Activated CD4-positive, alpha-beta memory T cell treated with anti-CD3 and anti-CD28 coated beads for 36 hours (primary cell): ENCODE results near the gene GON4L. TPM values are rescaled to one million over a fixed set of nuclear protein-coding genes. Genes with fewer than 3 reads are reported as not detected.
A peak's percentile ranks its signal among the peaks of the same experiment; 100 is the strongest.
"Not testable (repeated sequence)": the region's sequence is repeated elsewhere in the genome, so short reads cannot be mapped to it uniquely, and the experiment has no call there.

Source experiments
- CTCF ChIA-PET: fragments of 350-600 bp; sonication (Branson Sonifier 250); formaldehyde crosslinking; loops from one replicate; lab custom pipeline; 2021; ENCODE audit warnings: antibody characterized with exemption, inconsistent platforms; lab: Charles Lee
- POLR2A ChIA-PET: fragments of 350-600 bp; sonication (Branson Sonifier 250); formaldehyde crosslinking; loops from one replicate; lab custom pipeline; 2021; ENCODE audit warnings: antibody characterized with exemption; lab: Charles Lee
- DNase-seq: peaks from one replicate; pipeline ENCODE4 v3.0.0-alpha.2; 2020
- H3K27ac Mint-ChIP-seq: one replicate; pipeline ENCODE4 v1.8.0; 2021; ENCODE audit warnings: mixed read lengths
- H3K27me3 Mint-ChIP-seq: one replicate; pipeline ENCODE4 v1.8.0; 2021; ENCODE audit warnings: mixed read lengths
- H3K36me3 Mint-ChIP-seq: one replicate; pipeline ENCODE4 v1.8.0; 2021; ENCODE audit warnings: mixed read lengths
- H3K4me1 Mint-ChIP-seq: one replicate; pipeline ENCODE4 v1.8.0; 2021; ENCODE audit warnings: low read depth, mixed read lengths
- H3K4me3 Mint-ChIP-seq: one replicate; pipeline ENCODE4 v1.8.0; 2021; ENCODE audit warnings: mild to moderate bottlenecking, mixed read lengths
- H3K9me3 Mint-ChIP-seq: one replicate; pipeline ENCODE4 v1.8.0; 2021; ENCODE audit warnings: mixed read lengths
- intact Hi-C: fragments of 100-400 bp; cut with micrococcal nuclease; formaldehyde crosslinking; loops from one replicate; pipeline ENCODE4 v1.15.1; 2023
- total RNA-seq, 2 experiments: library from RNA; stranded (reverse); gene quantifications; one replicate each; pipeline ENCODE4 v1.2.3, GENCODE V29; 2021

Gene GON4L
- total RNA-seq, 2 experiments from 2014 or later = 48.0 to 51.2 TPM

DNA sequence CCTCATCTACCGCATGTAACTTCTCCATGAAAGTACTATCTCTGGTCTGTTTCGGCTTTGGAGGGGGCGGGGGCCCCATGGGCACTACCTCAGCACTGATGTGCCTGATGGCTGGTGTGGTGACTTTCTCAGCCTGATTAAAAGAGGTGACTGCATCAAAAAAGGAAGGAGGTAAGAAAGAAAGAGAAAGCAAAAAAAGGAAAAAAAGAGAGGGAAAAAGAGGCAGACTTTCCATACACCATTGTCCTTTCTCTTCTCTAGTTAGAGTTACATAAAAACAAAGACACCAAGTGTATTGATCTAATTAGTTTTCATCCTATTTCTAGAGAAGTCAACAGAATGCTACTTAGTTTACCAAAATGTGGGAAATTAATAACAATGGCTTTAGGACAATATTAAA, 43.3 kb downstream of the GON4L start:
- Mint-ChIP-seq H3K27me3 (no peaks in the 10 kb centered on the region), H3K4me3 (no peak overlapping the region), H3K27ac (peak overlapping the region; percentile 3), H3K36me3 (peaks cover 31% of the 10 kb centered on the region), H3K9me3 (no peaks in the 10 kb centered on the region), H3K4me1 (peaks cover 2% of the 10 kb centered on the region)
- intact Hi-C loops = no loop called here
- CTCF ChIA-PET = no interaction called here
- POLR2A ChIA-PET = interaction anchor here (0.5 kb wide), 1 partner anchor 38 kb away, joined by 4 read pairs; no protein-coding TSS in a partner anchor
- no peak for DNase-seq

DNA sequence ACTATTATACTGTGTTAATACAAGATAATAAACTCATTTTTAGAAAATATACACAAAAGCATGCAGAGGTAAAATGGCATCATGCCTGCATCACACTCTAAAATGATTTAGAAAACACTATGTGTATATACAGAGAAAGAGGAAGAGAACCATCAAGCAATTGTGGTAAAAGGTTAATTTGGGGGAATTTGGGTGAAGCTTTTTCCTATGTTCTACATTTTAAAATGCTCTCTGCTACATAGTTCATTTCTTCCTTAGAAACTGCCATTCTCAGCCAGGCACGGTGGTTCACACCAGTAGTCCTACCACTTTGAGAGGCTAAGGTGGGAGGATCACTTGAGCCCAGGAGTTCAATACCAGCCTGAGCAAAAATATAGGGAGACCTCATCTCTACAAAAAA, 44.1 kb downstream of the GON4L start:
- ChIA-PET CTCF (no interaction called here), POLR2A (interaction anchor here (0.5 kb wide), 1 partner anchor 39 kb away, joined by 4 read pairs; no protein-coding TSS in a partner anchor)
- no peak overlapping the region for H3K27ac Mint-ChIP-seq
- no peak overlapping the region for H3K4me3 Mint-ChIP-seq
- no peak for DNase-seq
- peaks cover 2% of the 10 kb centered on the region for H3K4me1 Mint-ChIP-seq
- no peaks in the 10 kb centered on the region for H3K9me3 Mint-ChIP-seq
- H3K36me3 Mint-ChIP-seq = peaks cover 32% of the 10 kb centered on the region
- intact Hi-C loops = no loop called here
- H3K27me3 Mint-ChIP-seq = no peaks in the 10 kb centered on the region

DNA sequence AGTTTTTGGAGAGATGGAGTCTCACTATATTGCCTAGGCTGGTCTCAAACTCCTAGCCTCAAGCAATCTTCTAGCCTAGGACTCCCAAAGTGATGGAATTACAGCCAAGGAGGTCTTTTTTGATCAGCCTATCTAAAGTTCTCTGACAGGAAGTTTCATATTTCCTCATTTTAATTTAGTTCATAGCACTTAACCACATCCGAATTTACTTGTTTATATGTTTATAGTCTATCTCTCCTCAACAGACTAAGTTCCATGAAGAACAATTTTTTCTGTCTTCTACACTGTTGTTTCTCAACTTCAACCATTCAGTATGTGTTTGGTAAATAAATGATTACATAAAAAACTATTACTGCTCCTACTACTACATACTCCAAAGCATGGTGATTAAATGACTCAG, 47.9 kb downstream of the GON4L start:
- Mint-ChIP-seq H3K27me3 (no peaks in the 10 kb centered on the region), H3K9me3 (no peaks in the 10 kb centered on the region), H3K4me3 (no peak overlapping the region), H3K36me3 (peaks cover 23% of the 10 kb centered on the region), H3K4me1 (peaks cover 2% of the 10 kb centered on the region), H3K27ac (no peak overlapping the region)
- intact Hi-C loops = no loop called here
- POLR2A ChIA-PET = no interaction called here
- CTCF ChIA-PET = interaction anchor here (1.4 kb wide), 1 partner anchor 84 kb away, joined by 3 read pairs; no protein-coding TSS in a partner anchor
- no peak for DNase-seq

DNA sequence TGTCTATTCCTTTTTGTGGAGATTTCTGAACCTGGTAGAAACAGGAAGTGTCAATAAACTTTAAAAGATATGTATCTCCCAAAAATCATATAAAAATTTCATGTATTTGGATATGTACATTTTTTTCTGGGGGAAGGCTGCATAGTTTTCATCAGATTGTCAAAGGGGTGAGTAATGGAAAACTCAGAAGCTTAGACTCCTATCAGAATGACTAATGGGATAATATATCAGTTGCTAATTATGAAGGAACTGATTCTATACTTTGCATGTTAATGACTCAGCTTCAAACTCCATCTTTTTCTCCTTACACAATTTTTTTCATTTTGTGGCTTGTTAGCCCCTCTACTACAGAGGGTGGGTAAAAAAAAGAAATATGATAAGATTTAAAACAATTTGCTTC, 55.9 kb downstream of the GON4L start:
- DNase-seq = no peak
- peaks cover 17% of the 10 kb centered on the region for H3K36me3 Mint-ChIP-seq
- peak overlapping the region; percentile 52 for H3K27ac Mint-ChIP-seq
- POLR2A ChIA-PET = interaction anchor here (1.1 kb wide), 1 partner anchor 57 kb away, joined by 4 read pairs; no protein-coding TSS in a partner anchor
- intact Hi-C loops = no loop called here
- no peaks in the 10 kb centered on the region for H3K27me3 Mint-ChIP-seq
- H3K9me3 Mint-ChIP-seq = no peaks in the 10 kb centered on the region
- H3K4me1 Mint-ChIP-seq = peaks cover 5% of the 10 kb centered on the region
- CTCF ChIA-PET = no interaction called here
- no peak overlapping the region for H3K4me3 Mint-ChIP-seq

DNA sequence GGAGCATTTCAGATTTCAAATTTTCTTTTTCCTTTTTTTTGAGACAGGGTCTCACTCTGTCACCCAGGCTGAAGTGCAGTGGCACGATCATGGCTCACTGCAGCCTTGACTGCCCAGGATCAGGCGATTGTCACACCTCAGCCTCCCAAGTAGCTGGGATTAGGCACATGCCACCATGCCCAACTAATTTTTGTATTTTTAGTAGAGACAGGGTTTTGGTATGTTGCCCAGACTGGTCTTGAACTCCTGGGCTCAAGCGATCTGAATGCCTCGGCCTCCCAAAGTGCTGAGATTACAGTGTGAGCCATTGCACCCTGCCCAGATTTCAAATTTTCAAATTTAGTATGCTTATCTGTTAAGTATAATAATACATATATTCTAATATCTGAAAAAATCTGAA, 61.4 kb downstream of the GON4L start:
- H3K4me3 Mint-ChIP-seq, intact Hi-C loops, H3K9me3 Mint-ChIP-seq, H3K4me1 Mint-ChIP-seq, CTCF ChIA-PET, H3K27me3 Mint-ChIP-seq, DNase-seq, POLR2A ChIA-PET, H3K27ac Mint-ChIP-seq: not testable (repeated sequence)
- peaks cover 16% of the 10 kb centered on the region for H3K36me3 Mint-ChIP-seq

DNA sequence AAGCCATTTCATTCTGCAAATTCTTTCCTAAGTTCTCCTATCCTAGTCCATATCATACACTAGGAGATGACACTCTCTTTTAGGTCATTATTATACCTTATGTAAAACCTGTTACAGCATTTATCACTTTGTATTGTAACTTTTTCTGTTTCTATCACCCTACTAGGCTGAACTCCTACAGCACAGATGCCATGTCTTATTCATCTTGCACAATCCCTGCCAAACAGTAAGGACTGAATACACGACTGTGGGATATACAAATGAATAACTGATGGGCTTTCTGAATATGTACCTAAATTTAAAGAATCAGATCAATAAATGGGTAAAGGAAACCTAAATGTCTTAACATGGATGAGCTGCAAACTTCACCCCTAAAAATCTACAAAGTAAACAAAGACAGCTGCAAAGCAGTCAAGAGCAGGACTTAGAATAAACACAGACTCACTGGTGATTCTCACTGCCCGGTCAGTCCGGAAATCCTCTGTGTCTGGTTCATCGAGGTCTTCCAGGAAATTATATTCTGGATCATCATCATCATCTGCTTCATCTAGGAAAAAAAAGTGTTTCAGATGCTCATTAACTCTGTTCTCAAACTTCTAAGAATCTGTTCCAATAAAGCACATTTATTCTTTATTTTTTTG, 62.3 kb downstream of the GON4L start:
- peaks cover 16% of the 10 kb centered on the region for H3K36me3 Mint-ChIP-seq

DNA sequence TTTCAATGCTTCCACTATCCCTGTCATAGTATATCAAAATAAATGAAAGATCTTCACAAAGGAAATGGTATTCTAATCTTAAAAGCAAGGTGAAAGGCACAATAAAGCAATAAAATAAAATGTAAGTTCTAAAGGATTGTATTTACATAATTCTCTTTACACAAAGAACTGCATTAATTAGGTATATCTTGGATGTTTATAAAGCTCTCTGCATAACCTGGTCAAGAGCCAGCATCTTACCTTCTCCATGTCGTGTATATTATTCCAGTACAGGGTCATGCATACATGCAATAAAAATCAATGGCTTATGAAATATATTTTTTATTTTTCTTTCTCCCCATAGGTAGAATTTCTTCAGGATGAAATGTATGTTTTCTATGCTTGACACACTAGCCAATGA, 63.8 kb downstream of the GON4L start:
- H3K9me3 Mint-ChIP-seq = no peaks in the 10 kb centered on the region
- no peaks in the 10 kb centered on the region for H3K27me3 Mint-ChIP-seq
- peaks cover 14% of the 10 kb centered on the region for H3K36me3 Mint-ChIP-seq
- ChIA-PET CTCF (interaction anchor here (1.1 kb wide), 1 partner anchor 543 kb away, joined by 3 read pairs; no protein-coding TSS in a partner anchor), POLR2A (interaction anchor here (0.7 kb wide), 1 partner anchor 36 kb away, joined by 4 read pairs; no protein-coding TSS in a partner anchor)
- no peak for DNase-seq
- no peak overlapping the region for H3K4me3 Mint-ChIP-seq
- no peaks in the 10 kb centered on the region for H3K4me1 Mint-ChIP-seq
- intact Hi-C loops = no loop called here
- H3K27ac Mint-ChIP-seq = no peak overlapping the region

More for the DNA sequence above, 62.3 kb downstream of the GON4L start:
- POLR2A ChIA-PET = no interaction called here
- Mint-ChIP-seq H3K27me3 (no peaks in the 10 kb centered on the region), H3K4me3 (no peak overlapping the region), H3K9me3 (no peaks in the 10 kb centered on the region), H3K27ac (no peak overlapping the region), H3K4me1 (no peaks in the 10 kb centered on the region)
- intact Hi-C loops = no loop called here
- no peak for DNase-seq
- CTCF ChIA-PET = no interaction called here

DNA sequence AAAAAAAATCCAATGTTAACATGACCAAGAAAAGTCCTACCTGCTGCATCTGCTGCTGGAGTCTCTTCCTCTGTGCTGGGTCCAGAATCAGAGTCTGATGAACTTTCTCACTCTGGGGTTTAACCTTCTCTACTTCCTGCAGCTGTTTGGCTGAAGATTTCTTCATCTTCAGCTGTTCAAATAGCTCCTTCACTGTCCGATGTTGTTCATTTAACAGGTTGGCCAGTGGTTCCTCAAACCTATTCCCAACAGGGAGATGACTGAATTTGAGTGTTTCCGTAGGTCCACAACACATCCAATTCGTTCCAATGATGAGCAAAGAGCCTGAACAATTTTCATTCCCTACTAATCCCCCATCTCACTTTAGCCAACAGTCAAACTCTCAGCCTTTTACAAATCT, 79.4 kb downstream of the GON4L start:
- Mint-ChIP-seq H3K4me1 (peaks cover 7% of the 10 kb centered on the region), H3K27ac (no peak overlapping the region), H3K27me3 (no peaks in the 10 kb centered on the region), H3K36me3 (peaks cover 32% of the 10 kb centered on the region), H3K4me3 (no peak overlapping the region), H3K9me3 (no peaks in the 10 kb centered on the region)
- CTCF ChIA-PET = interaction anchor here (0.7 kb wide), 1 partner anchor 17 kb away, joined by 3 read pairs; no protein-coding TSS in a partner anchor
- intact Hi-C loops = no loop called here
- no peak for DNase-seq
- POLR2A ChIA-PET = interaction anchor here (0.6 kb wide), 1 partner anchor 38 kb away, joined by 3 read pairs; no protein-coding TSS in a partner anchor

DNA sequence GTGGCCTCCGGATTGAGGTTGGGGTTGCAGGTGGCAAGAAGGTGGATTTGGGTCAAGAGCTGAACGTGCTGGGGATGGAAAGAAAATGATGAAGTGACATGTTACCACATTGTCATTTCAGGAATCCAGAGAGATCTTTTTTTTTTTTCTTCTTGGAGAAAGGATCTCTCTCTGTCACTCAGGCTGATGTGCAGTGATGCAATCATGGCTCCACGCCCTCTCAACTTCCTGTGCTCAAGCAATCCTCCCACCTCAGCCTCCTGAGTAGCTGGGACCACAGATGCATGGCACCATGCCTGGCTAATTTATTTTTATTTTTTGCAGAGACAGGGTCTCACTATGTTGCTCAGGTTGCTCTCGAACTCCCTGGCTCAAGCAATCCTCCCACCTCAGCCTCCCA, 80.6 kb downstream of the GON4L start:
- H3K9me3 Mint-ChIP-seq = no peaks in the 10 kb centered on the region
- H3K36me3 Mint-ChIP-seq = peaks cover 35% of the 10 kb centered on the region
- peaks cover 7% of the 10 kb centered on the region for H3K4me1 Mint-ChIP-seq
- H3K27ac Mint-ChIP-seq = peak overlapping the region; percentile 66
- peak; percentile 33 for DNase-seq
- H3K4me3 Mint-ChIP-seq = no peak overlapping the region
- intact Hi-C loops = no loop called here
- CTCF ChIA-PET = interaction anchor here (0.7 kb wide), 1 partner anchor 96 kb away, joined by 3 read pairs; no protein-coding TSS in a partner anchor
- POLR2A ChIA-PET = interaction anchor here (0.8 kb wide), 1 partner anchor 69 kb away, joined by 3 read pairs; no protein-coding TSS in a partner anchor
- no peaks in the 10 kb centered on the region for H3K27me3 Mint-ChIP-seq

DNA sequence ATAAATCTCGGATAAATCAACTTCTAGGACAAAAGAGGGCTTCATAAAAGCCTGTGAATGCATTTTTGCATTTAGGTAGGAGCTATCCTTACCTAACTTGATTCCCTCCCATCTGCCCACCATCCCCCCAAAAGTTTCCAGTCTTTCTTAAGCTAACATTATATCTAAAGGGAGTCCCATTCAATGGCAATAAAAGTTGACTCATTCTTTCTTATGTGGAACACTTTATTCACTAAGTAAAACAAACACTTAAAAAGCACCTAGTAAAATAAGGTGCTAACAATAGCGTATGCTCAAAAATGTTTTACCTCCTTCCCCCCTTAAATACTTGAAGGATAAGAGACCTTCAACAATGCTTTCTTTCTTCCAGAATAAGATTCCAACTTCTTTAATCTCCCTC, 83.8 kb downstream of the GON4L start:
- intact Hi-C loops = no loop called here
- H3K4me3 Mint-ChIP-seq = no peak overlapping the region
- no peaks in the 10 kb centered on the region for H3K9me3 Mint-ChIP-seq
- POLR2A ChIA-PET = no interaction called here
- H3K27ac Mint-ChIP-seq = no peak overlapping the region
- peaks cover 7% of the 10 kb centered on the region for H3K4me1 Mint-ChIP-seq
- H3K36me3 Mint-ChIP-seq = peaks cover 49% of the 10 kb centered on the region
- no peaks in the 10 kb centered on the region for H3K27me3 Mint-ChIP-seq
- DNase-seq = no peak
- CTCF ChIA-PET = no interaction called here

DNA sequence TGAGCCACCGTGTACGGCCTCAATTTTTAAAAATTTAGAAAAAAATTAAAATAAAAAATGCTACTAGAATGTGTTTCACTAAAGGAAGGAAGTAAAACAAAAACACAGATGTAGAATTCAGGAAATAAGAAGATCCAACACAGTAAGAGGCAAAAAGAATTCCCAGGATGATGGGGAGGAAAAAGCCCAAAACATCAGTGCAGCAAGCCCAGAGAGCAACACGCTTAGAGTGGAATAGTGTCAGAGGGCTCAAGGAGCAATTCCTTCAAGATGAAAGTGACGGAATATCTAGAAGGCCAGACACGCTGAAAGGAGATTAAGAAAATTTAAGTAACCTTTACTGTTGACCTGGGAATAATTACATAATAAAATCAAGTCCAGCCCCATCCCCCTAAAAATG, 87.8 kb downstream of the GON4L start:
- intact Hi-C loops = no loop called here
- H3K9me3 Mint-ChIP-seq = no peaks in the 10 kb centered on the region
- CTCF ChIA-PET = no interaction called here
- peaks cover 50% of the 10 kb centered on the region for H3K36me3 Mint-ChIP-seq
- no peak for DNase-seq
- POLR2A ChIA-PET = no interaction called here
- no peak overlapping the region for H3K4me3 Mint-ChIP-seq
- no peaks in the 10 kb centered on the region for H3K27me3 Mint-ChIP-seq
- H3K27ac Mint-ChIP-seq = no peak overlapping the region
- H3K4me1 Mint-ChIP-seq = no peaks in the 10 kb centered on the region

DNA sequence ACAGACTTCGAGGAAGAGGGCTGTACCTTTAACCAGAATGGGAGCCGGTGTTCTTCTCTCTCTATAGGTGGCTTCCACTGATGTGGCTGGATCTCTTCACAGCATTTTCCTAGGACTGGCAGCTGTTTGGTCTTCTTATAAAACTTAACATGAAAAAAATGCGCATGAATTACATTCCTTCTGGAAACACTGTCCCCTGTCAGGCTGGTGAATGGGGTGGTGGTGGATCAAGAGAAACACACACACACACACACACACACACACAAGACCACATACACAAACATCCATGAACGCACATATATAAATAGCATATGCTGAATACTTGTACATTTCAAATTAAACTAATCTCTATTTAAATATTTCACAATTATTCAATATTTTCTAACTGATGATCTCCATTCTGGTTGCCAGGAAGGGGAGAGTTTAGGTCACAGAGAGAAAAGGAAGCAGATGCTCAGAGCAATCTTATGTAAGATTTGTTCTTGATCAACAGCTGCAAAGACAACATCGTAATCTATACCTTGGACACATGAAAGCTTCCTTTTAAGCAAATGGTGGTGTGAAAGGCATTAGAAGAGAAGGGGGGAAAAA, 89.5 kb downstream of the GON4L start:
- H3K9me3 Mint-ChIP-seq, H3K27ac Mint-ChIP-seq, intact Hi-C loops, CTCF ChIA-PET, DNase-seq, H3K27me3 Mint-ChIP-seq, POLR2A ChIA-PET, H3K4me1 Mint-ChIP-seq, H3K4me3 Mint-ChIP-seq: not testable (repeated sequence)
- H3K36me3 Mint-ChIP-seq = peaks cover 48% of the 10 kb centered on the region
